Left renal pelvis (tissue), 4 donors: ENCODE data around the gene ATG10. TPM values are rescaled to one million over a fixed set of nuclear protein-coding genes. Genes with fewer than 3 reads are reported as not detected.
A peak's percentile ranks its signal among the peaks of the same experiment; 100 is the strongest.
"Not testable (repeated sequence)": the region's sequence is repeated elsewhere in the genome, so short reads cannot be mapped to it uniquely, and the experiment has no call there.

Experiments
- DNase-seq, 4 donors: peaks; one replicate each; pipeline ENCODE4 v3.0.0-alpha.2; 2013; ENCODE audit warnings: low read depth in 4 of 4, low spot score in 3 of 4
- polyA plus RNA-seq, 4 donors: library from polyadenylated mRNA; unstranded; fragments of 120-200 nt; gene quantifications; one replicate each; pipeline ENCODE4 v1.2.1, GENCODE V29; 2013; ENCODE audit not compliant: insufficient read length in 4 of 4

The ATG10 gene
- polyA plus RNA-seq, 4 donors, result 11.5 to 16.0 (median 12.3) TPM

DNA sequence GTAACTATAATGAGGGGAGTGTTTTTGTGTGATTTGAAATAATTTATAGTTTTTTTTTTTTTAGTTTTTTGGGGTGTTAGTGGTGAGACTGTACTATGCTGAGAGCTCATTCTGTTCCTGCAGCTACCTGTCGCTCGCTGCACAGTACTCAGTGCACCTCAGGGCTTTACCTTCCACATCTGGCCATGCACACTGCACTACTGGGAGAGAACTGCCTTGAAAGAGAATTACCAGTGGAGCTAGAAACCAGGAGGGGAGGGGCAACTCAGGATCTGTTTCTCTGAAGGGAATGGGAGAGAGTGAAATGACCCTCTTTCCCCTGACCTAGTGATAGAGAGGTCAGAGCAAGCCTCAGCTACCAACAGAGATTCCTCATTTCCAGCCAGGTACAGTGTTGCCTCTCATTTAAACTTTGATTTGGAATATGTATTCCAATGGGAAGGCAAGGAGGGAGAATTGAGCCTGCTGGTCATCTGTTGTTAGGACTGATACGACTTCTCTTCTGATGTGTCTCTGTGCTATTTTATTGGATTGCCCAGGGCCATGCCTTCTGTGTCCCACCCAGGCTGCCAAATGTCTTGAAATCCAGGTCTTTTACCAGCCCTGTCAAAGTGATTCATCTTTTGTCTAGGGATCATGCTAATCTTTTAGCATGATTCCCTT is 8.9 kb downstream of the ATG10 start:
- DNase-seq, result no peak

DNA sequence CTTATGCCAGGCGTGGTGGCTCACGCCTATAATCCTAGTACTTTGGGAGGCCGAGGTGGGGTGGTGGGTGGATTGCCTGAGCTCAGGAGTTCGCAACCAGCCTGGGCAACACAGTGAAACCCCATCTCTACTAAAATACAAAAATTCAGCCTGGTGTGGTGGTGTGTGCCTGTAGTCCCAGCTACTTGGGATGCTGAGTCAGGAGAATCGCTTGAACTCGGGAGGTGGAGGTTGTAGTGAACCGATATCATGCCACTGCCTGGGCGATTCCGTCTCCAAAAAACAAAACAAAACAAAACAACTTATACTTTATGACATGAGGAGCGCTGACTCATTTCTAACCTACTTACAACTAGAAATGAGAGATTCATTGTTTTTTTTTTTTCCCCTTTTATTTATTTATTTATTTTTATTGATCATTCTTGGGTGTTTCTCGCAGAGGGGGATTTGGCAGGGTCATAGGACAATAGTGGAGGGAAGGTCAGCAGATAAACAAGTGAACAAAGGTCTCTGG is 10.4 kb downstream of the ATG10 start:
- DNase-seq, result not testable (repeated sequence)

DNA sequence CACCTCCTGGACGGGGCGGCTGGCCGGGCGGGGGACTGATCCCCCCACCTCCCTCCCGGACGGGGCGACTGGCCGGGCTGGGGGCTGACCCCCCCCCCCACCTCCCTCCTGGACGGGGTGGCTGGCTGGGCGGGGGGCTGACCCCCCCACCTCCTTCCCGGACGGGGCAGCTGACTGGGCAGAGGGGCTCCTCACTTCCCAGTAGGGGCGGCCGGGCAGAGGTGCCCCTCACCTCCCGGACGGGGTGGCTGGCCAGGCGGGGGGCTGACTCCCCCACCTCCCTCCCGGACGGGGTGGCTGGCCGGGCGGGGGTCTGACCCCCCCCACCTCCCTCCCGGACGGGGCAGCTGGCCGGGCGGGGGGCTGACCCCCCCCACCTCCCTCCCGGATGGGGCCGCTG is 11.3 kb downstream of the ATG10 start:
- not testable (repeated sequence) for DNase-seq

DNA sequence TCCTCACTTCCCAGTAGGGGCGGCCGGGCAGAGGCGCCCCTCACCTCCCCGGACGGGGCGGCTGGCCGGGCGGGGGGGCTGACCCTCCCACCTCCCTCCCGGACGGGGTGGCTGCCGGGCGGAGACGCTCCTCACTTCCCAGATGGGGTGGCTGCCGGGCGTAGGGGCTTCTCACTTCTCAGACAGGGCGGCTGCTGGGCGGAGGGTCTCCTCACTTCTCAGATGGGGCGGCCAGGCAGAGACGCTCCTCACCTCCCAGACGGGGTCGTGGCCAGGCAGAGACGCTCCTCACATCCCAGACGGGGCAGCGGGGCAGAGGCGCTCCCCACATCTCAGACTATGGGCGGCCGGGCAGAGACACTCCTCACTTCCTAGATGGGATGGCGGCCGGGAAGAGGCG is 11.7 kb downstream of the ATG10 start:
- DNase-seq, result not testable (repeated sequence)

DNA sequence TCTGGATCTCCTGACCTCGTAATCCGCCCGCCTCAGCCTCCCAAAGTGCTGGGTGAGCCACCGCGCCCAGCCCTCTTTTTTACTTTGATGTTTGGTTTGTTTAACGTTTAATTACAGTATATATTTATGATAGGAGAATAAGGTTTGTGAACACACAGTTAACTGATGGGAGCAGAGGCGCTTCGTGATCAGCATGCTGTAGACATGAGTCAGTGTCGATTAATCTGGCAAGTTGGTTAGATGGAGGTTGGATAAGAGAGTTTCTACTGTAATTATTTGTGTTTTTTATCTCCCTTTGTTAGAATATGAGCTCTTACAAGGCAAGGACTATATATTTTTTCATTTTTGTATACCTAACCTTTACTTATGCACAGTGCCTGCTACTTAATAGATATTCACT is 14.3 kb downstream of the ATG10 start:
- DNase-seq, result no peak

DNA sequence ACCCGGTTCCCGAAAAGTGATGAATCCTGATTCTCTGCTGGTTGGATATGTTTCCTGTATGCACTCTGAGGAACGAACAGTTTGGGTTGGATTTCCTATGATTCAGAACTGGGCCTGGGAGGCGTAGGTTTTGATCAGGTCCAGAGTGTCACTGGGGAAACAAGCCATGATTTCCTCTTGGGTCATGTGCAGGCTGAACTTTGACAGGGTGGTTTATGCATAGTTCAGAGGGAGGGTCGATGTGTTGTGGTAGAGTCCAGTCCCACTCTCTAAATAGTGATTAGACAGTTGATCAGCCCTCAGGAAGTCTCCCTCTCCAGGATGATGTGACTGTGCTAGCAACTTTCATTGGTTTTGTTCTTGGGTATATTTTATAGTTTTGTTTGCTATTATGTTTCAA is 17.4 kb downstream of the ATG10 start:
- DNase-seq, result no peak

DNA sequence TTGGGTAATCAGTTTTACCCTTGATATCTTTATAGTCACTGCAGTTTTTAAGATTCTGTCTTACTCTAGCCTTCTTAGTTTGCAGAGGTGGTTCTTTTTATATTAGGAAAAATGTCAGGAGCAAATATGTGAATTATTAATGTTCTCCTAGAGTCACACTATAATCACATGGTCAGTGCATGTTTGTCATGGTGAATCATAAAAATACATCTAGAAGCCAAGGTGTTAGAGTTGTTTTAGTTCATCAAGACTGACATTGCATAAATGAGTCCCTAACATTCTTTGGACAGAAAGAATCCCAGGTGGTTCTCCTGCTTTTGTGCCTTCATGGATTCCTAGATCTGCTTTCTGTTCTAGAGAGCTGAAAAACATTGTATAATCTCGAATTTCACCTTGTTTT is 22.9 kb downstream of the ATG10 start:
- DNase-seq, result no peak

DNA sequence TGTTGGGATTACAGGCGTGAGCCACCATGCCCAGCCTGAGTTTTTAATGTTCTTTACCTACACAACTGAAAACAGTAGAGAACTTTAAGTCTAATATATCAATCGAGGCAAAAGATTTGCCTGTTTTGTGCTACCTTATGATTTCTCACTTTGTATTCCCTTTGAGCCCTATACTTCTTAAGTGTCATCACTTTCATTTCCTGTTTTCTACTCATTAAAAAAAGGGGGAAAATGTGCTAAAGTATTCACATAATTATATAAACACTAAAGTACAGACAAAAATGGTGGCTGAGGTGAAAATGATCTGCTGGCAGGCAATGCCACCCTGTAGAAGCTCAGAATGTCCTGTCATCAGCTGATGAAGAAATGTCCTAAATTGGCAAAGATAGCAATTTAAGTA is 23.6 kb downstream of the ATG10 start:
- DNase-seq, result no peak

DNA sequence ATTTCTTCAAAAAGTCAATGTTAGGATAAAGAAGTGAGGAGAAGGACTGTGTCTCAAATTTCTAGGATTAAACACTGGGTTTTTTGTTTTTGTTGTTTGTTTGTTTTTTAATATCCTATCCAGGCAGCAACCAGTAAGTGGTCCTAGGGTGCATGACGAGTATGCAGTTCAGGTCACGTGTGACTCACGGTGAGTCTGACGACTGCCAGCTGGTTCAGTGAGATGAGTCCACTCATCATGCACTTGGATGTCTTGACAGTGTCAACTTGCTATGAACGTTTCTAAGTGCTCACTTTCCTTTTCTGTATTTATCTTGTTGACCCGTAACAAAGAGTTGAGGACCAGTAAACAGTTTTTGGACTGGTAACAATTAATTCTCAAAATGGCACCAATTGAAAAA is 32.7 kb downstream of the ATG10 start:
- no peak for DNase-seq

DNA sequence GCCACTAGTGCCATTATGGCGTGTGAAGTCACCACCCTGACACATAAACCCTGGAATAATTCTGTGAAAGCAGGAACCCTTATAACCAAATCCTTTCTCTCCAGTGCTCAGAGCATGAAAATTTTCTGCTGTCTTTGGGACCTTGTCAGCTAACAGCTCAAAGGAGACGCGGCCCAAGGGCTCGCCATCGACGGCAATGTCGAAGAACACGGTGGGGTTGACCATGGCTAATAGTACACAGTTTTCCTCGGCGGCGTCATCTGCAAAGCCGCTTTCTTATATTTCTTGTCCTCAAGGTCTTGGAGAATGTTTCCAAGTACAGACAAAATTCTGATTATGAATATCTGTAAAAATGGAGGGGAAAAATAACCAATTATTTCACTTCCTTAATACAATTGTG is 38.0 kb downstream of the ATG10 start:
- DNase-seq, result not testable (repeated sequence)

DNA sequence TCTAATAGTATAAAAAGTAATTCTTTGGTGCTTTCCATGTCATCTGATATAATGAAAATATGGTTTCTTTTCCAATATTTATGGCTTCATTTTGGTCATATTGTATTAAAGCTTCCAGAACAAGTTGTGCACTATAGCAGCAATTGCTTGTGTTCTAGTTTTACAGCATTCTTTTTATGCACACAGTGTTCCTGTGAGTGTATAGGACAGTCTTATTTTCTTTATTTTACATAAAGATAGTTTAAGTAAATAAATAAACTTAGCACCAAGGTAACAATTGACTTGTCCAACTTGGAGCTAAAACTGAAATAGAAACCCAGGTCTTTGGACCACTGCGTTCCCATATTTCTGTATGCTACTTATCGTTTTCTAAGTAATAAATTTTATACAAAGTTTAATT is 38.9 kb downstream of the ATG10 start:
- DNase-seq, result no peak

DNA sequence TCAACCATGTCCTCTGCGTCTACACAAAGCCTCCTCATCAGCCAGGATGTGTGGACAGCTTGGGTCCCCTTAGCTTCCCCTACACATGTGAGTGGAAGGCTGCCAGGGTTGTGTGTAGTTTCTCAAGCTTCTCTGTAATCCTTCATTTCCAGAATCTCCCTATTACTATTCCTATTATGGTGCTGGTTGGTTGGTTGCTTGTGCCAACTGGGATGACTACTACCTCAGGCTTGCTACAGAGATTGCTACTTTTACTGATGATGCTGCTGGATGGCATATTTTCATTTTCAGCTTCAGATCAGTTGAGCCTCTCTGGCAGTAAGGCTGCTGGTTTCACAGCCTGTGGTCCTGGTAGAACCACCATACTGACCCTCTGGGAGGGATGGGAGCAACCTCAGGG is 39.9 kb downstream of the ATG10 start:
- no peak for DNase-seq

DNA sequence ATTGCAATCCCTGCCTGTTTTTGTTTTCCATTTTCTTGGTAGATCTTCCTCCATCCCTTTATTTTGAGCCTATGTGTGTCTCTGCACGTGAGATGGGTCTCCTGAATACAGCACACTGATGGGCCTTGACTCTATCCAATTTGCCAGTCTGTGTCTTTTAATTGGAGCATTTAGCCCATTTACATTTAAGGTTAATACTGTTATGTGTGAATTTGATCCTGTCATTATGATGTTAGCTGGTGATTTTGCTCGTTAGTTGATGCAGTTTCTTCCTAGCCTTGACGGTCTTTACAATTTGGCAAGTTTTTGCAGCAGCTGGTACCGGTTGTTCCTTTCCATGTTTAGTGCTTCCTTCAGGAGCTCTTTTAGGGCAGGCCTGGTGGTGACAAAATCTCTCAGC is 42.8 kb downstream of the ATG10 start:
- DNase-seq, result not testable (repeated sequence)

DNA sequence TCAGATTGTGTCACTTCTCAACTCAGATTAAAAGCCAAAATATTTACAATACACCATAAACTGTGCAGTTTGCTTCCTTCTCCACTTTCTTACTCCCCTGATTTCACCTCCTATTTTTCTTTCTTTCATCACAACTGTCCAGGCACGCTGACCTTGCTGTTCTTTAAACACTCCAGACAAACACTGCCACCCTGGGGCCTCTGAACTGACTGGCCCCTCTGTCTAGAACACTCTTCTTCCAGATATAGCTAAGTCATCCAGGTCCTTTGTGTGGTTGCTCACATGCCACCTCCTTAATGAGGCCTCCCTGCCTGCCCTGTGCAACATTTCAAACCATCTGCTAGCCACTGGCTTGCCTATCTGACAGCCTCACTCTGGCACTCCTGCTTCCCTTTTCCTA is 46.6 kb downstream of the ATG10 start:
- no peak for DNase-seq

DNA sequence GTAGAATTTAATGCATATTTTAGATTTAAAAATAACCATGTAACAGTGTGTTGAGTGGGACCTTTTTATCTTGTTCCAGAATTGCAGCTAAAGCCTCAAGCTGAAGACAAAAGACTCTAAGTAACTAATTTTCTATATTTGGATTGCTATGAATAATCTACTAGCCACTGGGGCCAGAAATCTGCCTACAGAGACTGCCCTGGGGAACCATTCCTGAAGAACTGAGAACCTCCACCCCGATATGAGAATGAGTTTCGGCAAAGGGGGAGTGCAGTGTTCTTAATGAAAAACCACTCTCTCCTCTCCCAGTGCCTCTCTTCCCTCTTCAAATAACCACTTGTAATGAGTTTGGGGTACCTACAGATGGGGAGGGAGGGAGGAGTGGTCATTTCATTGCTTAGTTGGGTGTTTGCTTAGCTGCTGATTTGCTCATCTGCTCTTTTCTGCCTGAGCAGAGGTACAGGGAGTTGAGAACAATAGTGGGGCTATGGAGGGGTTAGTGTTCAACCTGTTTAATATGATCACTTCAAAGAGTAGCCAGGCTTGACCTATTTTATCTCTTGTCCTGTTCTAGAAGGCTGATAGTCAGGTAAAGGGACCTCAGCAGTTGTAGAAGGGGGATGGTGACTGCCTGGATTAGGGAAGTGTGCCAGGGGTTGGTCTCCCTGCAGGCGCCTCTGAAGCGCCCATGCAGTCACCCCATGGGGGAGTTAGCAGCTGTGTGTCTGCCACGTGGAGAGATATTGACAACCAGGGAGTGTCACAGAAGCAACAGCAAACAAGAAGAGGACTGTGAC is 47.7 kb downstream of the ATG10 start:
- no peak for DNase-seq

DNA sequence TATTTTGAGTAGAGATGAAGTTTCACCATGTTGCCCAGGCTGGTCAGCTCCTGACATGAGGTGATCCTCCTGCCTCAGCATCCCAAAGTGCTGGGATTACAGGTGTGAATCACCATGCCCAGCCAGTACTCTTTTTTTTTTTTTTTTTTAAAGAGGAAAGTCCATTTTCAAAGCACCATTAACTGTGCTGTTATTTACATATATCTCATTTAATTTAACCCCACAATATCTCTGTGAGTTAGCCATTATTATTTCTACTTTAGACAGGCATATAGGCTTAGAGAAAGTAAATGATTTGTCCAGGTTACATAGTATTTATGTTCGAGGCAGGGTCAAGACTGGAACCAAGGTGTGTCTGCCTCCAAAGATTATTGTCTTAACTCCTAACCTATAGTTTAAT is 50.7 kb downstream of the ATG10 start:
- no peak for DNase-seq

DNA sequence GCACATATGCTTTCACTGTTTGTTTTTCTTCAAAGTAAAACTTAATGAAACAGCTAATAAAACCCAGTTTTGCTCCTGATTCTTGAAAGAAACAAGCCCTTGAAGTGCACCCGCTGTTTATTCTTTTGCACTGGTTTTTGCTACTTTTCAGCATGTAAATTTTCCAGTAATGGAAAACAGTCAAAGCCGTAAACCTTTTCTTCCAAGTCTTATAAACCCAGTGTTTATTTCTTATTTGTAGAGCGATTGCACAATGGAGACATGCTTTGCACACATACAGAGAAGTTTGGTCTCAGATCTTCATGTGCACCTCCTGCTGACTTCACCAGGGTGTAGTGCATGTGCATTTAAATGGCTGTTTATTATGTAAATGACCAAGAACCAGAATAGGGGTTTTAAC is 51.8 kb downstream of the ATG10 start:
- DNase-seq, result peak in 1 of 4 donors; percentile 10

DNA sequence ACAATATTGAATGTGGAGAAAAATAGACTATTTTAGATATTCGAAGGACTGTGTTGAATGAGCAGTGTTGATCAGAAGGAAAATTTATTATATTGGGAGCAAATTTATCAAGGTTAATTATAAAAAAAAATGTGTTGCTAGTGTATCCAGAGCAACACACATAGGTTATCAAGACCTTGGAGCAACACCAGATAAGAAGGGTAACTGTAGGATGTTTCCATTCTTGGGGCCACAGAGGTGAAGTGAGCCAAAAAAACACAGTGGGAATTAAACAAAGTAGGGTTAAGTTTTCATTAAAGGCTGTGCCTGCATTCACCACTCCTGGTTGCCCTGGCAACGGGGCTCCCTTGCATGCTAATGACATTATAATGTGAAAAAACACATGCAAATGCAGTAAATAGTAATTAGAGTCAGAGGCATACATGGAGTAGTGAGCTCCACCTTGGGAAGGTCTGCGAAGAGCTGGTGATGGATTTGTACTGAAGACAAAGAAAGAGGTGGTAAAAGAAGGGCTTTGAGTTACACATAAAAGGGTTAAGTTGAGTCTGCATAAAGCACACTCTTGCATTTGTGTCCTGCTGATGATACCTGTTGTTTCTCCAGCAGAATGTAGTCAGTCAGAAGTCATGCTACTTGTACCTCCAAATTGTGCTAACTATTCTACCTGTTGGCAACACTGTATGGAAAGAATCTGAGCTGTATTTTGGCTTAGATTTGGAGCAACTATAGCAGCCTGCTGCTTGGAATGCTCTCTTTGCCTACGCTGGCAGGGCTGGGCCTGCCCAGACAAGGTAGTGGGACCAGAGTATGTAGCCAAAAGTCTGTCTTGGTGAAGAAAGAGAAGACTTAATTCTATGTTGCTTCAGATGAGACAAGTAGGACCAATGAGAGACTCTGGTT is 59.6 kb downstream of the ATG10 start:
- DNase-seq, result no peak

DNA sequence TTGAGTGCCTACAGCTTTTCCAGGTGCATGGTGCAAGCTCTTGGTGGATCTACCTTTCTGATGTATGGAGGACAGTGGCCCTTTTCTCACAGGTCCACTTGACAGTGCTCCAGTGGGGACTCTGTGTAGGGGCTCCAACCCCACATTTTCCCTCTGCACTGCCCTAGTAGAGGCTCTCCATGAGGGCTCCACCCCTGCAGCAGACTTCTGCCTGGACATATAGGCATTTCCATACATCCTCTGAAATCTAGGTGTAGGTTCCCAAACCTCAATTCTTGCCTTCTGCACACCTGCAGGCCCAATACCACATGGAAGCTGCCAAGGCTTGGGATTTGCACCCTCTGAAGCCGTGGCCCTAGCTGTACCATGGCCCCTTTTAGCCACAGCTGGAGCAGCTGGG is 71.1 kb downstream of the ATG10 start:
- not testable (repeated sequence) for DNase-seq

DNA sequence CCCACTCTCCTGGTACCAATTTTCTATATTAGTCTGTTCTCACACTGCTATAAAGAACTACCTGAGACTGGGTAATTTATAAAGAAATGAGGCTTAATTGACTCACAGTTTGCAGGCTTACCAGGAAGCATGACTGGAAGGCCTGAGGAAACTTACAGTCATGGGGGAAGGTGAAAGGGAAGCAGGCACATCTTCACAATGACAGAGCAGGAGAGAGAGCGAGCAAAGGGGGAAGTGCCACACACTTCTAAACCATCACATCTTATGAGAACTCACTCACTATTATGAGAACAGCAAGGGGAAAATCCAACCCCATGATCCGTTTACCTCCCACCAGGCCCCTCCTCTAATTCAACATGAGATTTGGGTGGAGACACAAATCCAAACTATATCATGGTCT is 72.2 kb downstream of the ATG10 start:
- no peak for DNase-seq
